GM18499 (cell line): Measurements from ENCODE around the gene YIPF3.
"Not testable (repeated sequence)": the region's sequence is repeated elsewhere in the genome, so short reads cannot be mapped to it uniquely, and the experiment has no call there.

Source experiments
- ATAC-seq: cut with Tn5 transposase; IDR thresholded peaks from one replicate; pipeline ENCODE4 v1.9.1; 2021; ENCODE audit warnings: moderate number of reproducible peaks; ENCODE audit not compliant: insufficient read depth, unreplicated experiment

Gene YIPF3

GRCh38 chr6:43509984-43510826, 6.5 kb downstream of the YIPF3 start, which contains the start of gene LRRC73:
TSS of gene LRRC73 (minus strand) at chr6:43510346. CDS start at chr6:43509785, 561 bp downstream.
- no peak for ATAC-seq

GRCh38 chr6:43509142-43509983, 7.4 kb downstream of the YIPF3 start:
- ATAC-seq = no peak

GRCh38 chr6:43508481-43509141, 8.1 kb downstream of the YIPF3 start:
- no peak for ATAC-seq

- no peak for ATAC-seq
These were observed 9.9 kb downstream of the YIPF3 start for GRCh38 chr6:43506667-43507471.

DNA sequence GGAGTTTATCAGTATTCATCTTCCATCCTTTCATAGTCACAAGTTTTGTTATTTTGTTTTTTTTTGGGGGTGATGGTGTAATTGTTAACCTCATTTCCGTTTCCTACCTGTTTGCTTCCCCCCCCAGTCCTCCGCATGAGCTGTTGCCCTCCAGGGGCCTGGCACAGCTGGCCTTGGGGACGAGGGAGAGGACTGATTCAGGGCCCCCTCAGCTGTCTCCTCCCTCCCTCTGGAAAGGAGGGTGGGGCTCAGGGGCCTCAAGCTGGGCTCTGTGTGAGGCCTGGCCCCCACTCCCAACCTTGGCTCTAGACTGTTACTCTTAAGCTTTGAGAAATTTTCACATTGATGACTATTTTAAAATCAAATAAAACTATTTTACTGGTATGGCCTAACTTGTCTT, 10.6 kb downstream of the YIPF3 start:
- no peak for ATAC-seq

DNA sequence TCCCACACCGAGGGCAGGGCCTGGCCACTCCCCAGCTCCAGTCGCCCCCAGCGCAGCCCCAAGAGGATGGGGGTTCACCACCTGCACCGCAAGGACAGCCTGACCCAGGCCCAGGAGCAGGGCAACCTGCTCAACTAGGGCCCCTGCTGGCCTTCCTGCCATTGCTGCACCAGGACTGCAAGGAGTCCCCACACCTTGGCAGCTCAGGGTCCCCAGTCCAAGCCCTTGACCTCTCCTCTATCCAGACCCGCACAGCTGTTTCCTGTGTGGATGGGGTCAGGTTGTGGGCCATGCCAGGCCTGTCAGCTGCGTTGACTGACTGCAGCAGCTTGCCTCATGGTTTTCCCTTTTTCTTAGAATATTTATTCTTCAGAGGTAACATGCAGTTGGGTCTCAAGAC, 11.0 kb downstream of the YIPF3 start:
- ATAC-seq = no peak

DNA sequence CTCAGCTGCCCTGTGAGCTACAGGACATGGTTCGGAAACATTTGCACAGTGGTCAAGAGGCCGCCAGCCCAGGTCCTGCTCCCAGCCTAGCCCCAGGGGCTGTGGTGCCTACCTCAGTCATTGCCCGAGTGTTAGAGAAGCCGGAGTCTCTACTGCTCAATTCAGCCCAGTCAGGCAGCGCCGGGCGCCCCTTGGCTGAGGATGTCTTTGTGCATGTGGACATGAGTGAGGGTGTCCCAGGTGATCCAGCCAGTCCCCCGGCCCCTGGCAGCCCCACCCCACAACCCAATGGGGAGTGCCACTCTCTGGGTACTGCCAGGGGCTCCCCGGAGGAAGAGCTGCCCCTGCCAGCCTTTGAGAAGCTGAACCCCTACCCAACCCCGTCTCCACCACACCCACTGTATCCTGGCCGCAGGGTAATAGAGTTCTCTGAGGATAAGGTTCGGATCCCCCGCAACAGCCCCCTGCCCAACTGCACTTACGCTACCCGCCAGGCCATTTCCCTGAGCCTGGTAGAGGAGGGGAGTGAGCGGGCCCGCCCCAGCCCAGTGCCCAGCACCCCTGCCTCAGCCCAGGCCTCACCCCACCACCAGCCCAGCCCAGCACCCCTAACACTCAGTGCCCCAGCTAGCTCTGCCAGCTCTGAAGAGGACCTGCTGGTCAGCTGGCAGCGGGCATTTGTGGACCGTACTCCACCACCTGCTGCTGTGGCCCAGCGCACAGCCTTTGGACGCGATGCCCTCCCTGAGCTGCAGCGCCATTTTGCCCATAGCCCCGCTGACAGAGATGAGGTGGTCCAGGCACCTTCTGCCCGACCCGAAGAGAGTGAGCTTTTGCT, 11.8 kb downstream of the YIPF3 start:
- ATAC-seq = no peak

DNA sequence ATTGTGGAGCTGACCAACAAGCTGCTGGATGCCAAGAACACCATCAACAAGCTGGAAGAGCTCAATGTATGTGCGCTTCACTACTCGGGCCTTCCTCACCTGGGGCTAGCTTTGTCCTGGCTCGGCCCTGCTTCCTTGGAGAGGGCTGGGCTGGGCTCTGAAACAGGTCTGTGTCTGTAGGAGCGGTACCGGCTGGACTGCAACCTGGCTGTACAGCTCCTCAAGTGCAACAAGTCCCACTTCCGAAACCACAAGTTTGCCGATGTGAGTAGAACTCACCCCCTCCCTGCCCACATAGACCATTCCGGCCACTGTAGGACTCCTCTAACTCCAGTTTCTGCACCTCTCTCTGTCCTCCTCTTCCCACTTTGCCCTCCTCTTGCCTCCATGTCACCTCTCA, 13.3 kb downstream of the YIPF3 start:
- ATAC-seq = no peak

- ATAC-seq = no peak
These were observed 14.1 kb downstream of the YIPF3 start for GRCh38 chr6:43502666-43503065.

DNA sequence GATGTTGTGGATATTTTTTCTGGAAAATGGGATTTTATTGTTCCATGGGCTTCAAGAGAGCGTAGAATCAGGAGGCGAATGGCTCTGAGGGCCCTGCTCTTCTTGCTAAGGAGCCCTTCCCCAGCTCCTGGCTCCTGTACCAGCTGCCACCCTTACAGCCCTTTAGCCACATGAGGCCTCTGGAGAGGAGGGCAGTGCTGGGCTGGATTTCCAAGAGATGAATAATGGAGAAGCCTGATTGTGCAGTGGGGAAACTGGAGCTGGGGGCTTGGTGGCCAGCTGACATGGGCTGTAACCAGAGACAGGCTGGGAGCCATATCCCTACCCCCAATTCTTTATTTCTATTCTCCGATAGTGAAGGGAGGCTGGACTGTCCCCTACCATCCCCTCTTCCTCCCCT, 15.8 kb downstream of the YIPF3 start:
- ATAC-seq = no peak

DNA sequence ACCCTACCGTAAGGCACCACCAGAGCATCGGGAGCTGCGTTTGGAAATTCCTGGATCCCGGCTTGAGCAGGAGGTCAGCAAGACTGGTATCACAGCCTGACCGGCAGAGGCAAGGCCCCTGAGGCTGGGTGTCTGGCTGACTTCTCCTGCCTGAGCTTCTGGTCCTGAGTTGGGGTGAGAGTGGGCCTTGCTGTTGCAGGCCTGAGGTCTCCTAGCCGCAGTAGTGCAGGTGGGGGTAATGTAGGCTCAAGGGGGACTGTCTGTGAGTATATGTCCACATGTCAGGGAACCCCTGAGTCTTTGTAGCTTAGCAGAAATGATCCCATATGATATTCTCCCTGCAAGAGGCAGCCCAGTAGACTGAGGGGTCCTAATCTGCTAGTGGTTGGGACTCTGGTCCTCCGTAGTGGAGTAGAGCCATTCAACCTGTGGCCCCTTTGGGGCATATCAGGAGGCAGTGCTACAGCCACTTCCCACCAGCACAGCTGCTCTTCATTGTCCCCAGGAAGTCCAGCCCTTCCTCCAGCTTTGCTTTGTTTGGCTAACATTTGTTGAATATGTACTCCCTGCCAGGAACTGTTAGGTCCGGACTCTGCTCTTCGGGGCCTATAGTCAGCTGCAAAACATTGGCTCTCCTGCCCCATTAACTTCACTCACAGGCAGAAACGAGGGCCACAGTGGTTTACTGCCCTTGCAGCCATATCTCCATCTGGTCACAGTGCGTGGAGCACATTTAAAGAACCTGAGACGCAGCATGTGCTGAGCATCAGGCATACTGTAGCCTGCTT, 17.5 kb downstream of the YIPF3 start:
- ATAC-seq = no peak

DNA sequence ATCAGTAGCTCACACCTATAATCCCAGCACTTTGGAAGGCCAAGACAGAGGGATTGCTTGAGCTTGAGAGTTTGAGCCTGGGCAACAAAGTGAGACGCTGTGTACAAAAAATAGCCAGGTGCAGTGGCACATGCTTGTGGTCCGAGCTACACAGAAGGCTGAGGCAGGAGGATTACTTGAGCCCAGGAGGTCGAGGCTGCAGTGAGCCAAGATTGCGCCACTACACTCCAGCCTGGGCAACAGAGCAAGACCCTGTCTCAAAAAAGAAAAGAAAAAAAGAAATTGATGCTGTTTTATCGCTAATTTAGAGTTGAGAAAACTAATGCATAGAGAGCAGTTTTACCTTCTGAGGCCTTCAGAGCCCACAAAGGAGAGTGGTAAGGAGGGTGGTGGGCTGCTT, 18.4 kb downstream of the YIPF3 start:
- ATAC-seq = not testable (repeated sequence)

GRCh38 chr6:43497689-43498088, 19.0 kb downstream of the YIPF3 start:
- no peak for ATAC-seq

GRCh38 chr6:43497129-43497396, 19.7 kb downstream of the YIPF3 start:
- ATAC-seq = no peak

GRCh38 chr6:43496370-43497128, 20.2 kb downstream of the YIPF3 start:
- no peak for ATAC-seq

- no peak for ATAC-seq
These were observed 21.3 kb downstream of the YIPF3 start for GRCh38 chr6:43495409-43495941.

DNA sequence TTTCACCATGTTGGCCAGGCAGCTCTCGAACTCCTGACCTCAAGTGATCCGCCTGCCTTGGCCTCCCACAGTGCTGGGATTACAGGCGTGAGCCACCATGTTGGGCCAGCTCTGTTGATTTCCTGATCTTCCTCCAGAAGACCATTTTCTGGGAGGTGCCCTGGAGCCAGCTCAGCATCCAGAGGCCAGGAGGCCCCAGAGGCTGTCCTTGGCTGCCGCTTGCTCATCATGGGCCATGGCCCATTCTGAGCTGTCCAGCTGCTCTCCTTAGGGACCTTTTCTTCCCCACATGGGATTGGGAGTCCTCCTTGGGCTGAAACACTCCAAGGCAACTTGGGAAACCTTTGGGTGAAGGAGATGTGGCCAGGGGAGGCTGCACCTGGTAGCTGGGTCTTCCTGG, 22.0 kb downstream of the YIPF3 start:
- no peak for ATAC-seq

GRCh38 chr6:43494321-43494720, 22.4 kb downstream of the YIPF3 start:
- no peak for ATAC-seq
